Lower lobe of right lung (tissue), 2 donors: ENCODE results near the gene THEMIS2. TPM values are rescaled to one million over a fixed set of nuclear protein-coding genes. Genes with fewer than 3 reads are reported as not detected.
"Not testable (repeated sequence)": the region's sequence is repeated elsewhere in the genome, so short reads cannot be mapped to it uniquely, and the experiment has no call there.

Experiments
- ATAC-seq, 2 donors: fragments of 200-7000 bp; cut with Tn5 transposase; one replicate each; pipeline ENCODE4 v1.9.1; 2020 to 2022; ENCODE audit warnings: mild to moderate bottlenecking in 2 of 2, moderate library complexity in 2 of 2
- DNase-seq: peaks from one replicate; pipeline ENCODE4 v3.0.0-alpha.2; 2020
- H3K27ac ChIP-seq: fragments of 200-600 bp; one replicate; pipeline ENCODE4 v1.8.0; 2022
- H3K27me3 ChIP-seq: fragments of 200-600 bp; one replicate; pipeline ENCODE4 v1.8.0; 2022; ENCODE audit warnings: low read depth
- H3K36me3 ChIP-seq: fragments of 200-600 bp; one replicate; pipeline ENCODE4 v1.8.0; 2022; ENCODE audit warnings: mild to moderate bottlenecking
- H3K4me1 ChIP-seq: fragments of 200-600 bp; one replicate; pipeline ENCODE4 v1.8.0; 2022
- H3K4me3 ChIP-seq: fragments of 200-600 bp; one replicate; pipeline ENCODE4 v1.8.0; 2022; ENCODE audit warnings: mild to moderate bottlenecking
- H3K9me3 ChIP-seq: fragments of 200-600 bp; one replicate; pipeline ENCODE4 v1.8.0; 2022
- intact Hi-C: fragments of 100-400 bp; cut with DNase I; formaldehyde crosslinking; loops from one replicate; pipeline ENCODE4 v1.11.0; 2022
- total RNA-seq: library from RNA; stranded (reverse); fragmentation: NEBNext Ultra II Directional; extraction: Animal tissue kit (Norgen Biotek cat#: 25700); gene quantifications from one replicate; pipeline ENCODE4 v1.2.1, GENCODE V29; 2021
- TF ChIP-seq, protein P1 (sequence below): fragments of 200-600 bp; IDR thresholded peaks from one replicate; pipeline ENCODE4 v1.8.0; 2022; ENCODE audit warnings: antibody characterized with exemption, mild to moderate bottlenecking
- donor health status: DM: no; HTN: yes; CAD: no; lungs with severe emphysema.

The THEMIS2 gene
- total RNA-seq, 1 donor from 2014 or later, result 161 TPM

DNA sequence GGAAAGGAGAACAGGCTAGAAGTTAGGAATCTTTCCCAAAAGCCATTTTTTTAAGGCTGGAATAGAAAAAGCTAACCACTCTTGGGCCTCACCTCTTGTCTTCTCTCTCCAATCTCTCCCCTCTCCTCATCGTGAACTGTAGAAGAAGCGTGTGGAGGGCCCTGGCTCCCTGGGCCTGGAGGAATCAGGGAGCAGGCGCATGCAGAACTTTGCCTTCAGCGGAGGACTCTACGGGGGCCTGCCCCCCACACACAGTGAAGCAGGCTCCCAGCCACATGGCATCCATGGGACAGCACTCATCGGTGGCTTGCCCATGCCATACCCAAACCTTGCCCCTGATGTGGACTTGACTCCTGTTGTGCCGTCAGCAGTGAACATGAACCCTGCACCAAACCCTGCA lies 22.4 kb upstream of the THEMIS2 start:
- TF ChIP-seq, protein P1, sequence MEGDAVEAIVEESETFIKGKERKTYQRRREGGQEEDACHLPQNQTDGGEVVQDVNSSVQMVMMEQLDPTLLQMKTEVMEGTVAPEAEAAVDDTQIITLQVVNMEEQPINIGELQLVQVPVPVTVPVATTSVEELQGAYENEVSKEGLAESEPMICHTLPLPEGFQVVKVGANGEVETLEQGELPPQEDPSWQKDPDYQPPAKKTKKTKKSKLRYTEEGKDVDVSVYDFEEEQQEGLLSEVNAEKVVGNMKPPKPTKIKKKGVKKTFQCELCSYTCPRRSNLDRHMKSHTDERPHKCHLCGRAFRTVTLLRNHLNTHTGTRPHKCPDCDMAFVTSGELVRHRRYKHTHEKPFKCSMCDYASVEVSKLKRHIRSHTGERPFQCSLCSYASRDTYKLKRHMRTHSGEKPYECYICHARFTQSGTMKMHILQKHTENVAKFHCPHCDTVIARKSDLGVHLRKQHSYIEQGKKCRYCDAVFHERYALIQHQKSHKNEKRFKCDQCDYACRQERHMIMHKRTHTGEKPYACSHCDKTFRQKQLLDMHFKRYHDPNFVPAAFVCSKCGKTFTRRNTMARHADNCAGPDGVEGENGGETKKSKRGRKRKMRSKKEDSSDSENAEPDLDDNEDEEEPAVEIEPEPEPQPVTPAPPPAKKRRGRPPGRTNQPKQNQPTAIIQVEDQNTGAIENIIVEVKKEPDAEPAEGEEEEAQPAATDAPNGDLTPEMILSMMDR, result no peak
- Histone ChIP-seq H3K36me3 (peaks cover 70% of the 10 kb centered on the region), H3K27ac (no peak overlapping the region)

DNA sequence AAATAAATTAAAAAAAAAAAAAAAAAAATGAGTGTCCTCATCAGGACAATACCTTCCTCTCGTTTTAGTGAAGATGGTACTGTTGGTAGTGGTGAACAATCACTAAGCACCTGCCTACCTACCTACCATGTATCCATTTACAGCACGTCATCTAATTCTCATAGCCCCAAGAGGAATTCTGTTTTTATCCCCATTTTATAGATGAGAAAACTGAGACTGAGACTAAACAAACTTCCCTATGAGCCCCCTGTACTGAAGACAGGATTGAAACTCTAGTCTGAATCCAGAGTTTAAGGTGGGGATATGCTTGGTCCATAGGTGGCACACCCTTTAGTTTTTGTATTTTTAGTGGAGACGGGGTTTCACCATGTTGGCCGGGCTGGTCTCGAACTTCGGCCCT lies 17.3 kb upstream of the THEMIS2 start:
- DNase-seq (no peak), ATAC-seq (no peak)
- intact Hi-C loops, result no loop called here
- Histone ChIP-seq H3K4me1 (peaks cover 7% of the 10 kb centered on the region), H3K9me3 (no peaks in the 10 kb centered on the region), H3K4me3 (no peak overlapping the region), H3K36me3 (peaks cover 18% of the 10 kb centered on the region), H3K27me3 (no peaks in the 10 kb centered on the region), H3K27ac (no peak overlapping the region)
- TF ChIP-seq, protein P1, result no peak

More for the DNA sequence above, 22.4 kb upstream of the THEMIS2 start:
- Histone ChIP-seq H3K9me3 (no peaks in the 10 kb centered on the region), H3K4me1 (no peaks in the 10 kb centered on the region), H3K4me3 (no peak overlapping the region), H3K27me3 (no peaks in the 10 kb centered on the region)
- ATAC-seq (no peak), DNase-seq (no peak)
- intact Hi-C loops, result no loop called here

DNA sequence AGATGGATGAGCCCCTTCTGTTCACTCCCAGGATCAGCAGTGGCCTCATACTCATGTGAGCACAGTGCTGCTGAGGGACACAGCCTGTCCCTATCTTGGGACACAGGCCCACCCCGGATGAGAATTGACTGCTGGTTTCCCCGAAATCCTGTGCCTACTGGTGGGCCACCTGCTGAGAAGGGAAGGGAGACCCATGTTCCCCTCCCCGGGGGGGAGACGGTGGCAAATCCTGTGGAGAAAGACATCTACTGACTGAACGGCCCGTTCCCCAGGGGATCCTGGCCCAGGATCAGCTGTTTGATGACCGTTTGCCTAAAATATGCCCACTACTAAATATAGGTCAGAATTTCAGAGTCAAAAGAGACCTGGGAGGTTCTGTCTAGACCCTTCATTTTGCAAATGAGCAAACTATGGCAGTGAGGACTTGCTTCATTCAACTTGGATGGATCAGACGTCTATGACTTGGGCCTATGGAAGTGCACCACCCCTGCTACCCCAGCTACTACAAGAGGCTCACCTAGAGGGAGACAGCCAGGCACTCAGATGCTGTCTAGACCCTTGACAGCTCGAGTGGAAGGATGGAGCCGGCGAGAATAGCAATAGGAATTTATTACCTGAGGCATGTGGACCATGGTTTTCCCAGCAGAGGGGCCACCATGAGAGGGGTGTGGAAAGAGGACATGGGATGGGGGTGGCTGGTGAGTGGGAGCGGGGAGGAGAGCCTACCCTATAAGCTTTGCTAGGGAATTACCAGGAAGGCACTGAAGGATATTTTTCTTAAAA lies 15.6 kb upstream of the THEMIS2 start:
- TF ChIP-seq, protein P1, result no peak
- Histone ChIP-seq H3K27me3 (no peaks in the 10 kb centered on the region), H3K27ac (no peak overlapping the region), H3K9me3 (no peaks in the 10 kb centered on the region), H3K4me1 (peaks cover 7% of the 10 kb centered on the region), H3K4me3 (no peak overlapping the region), H3K36me3 (peaks cover 2% of the 10 kb centered on the region)
- ATAC-seq, result no peak
- intact Hi-C loops, result no loop called here
- DNase-seq, result no peak

DNA sequence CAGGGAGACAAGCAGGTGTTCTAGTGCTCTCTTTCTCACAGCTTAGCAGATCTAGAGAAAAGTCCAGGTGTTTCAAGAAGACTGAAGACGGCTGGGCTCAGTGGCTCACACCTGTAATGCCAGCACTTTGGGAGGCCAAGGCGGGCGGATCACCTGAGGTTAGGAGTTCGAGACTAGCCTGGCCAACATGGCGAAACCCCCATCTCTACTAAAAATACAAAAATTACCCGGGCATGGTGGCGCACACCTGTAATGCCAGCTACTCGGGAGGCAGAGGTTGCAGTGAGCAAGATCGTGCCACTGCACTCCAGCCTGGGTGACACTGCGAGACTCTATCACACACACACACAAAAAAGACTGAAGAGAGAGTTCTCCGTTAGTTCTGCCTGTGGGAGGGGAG lies 14.8 kb upstream of the THEMIS2 start:
- H3K36me3 ChIP-seq, H3K9me3 ChIP-seq, H3K27ac ChIP-seq, H3K4me3 ChIP-seq, H3K27me3 ChIP-seq, intact Hi-C loops, ATAC-seq, DNase-seq: not testable (repeated sequence)
- H3K4me1 ChIP-seq, result peaks cover 14% of the 10 kb centered on the region

DNA sequence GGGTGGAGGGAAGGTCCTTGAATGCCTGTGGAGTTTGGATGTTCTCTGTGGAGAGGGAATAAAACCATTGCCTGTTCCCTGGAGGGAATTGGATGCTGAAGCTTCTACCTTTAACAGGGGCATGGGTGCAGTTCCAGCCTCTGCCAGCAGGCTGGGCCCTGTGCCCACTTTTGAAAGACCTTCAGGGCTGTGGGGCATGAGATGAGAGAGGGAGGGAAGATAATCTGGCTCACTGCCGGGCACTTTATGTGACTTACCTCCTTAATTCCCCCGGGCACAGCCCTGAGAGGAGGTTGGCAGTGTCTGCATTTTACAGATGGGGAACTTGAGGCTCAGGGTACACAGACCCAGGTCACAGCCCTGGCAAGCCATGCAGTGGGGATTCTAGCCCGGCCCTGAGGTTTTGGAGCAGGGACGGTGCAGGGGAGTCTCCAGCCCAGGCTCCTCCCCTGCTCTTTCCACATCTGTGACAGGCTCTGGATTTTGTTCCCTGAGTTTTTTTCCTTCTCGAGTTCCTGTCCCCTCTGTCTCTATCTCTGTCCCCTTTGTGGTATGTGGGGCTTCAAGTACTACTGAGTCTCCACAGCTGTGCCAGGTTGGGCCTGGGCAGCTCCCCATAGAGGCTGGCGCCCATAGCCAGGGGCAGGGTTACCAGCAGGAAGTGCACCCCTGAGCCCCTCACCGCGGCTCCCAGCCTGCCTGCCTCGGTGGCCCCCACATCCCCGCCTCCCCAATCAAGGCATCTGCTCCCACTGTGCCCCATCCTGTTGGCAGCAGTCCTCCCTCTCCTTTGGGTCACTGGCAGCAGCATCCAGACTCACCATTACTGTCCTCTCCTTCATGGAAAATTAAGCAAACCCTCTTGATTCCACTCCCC lies 14.0 kb upstream of the THEMIS2 start:
- peaks cover 18% of the 10 kb centered on the region for H3K4me1 ChIP-seq
- TF ChIP-seq, protein P1, result peak; percentile 97
- DNase-seq, result peak; percentile 88
- no peaks in the 10 kb centered on the region for H3K36me3 ChIP-seq
- no peaks in the 10 kb centered on the region for H3K27me3 ChIP-seq
- intact Hi-C loops, result no loop called here
- peak overlapping the region; percentile 46 for H3K27ac ChIP-seq
- no peaks in the 10 kb centered on the region for H3K9me3 ChIP-seq
- peak overlapping the region; percentile 23 for H3K4me3 ChIP-seq
- peak; percentile 93 to 94 for ATAC-seq
